Liver (tissue), 9 donors: ENCODE results near the gene WWP2. TPM values are rescaled to one million over a fixed set of nuclear protein-coding genes. Genes with fewer than 3 reads are reported as not detected.

Source experiments
- DNase-seq: peaks from one replicate; pipeline ENCODE4 v3.0.0-alpha.2; 2017; ENCODE audit warnings: low spot score
- H3K27ac ChIP-seq, 2 donors: one replicate each; pipeline ENCODE4 v1.7.0; 2013; ENCODE audit warnings: inconsistent platforms in 2 of 2, low read length in 2 of 2, control low read depth in 1 of 2, low read depth in 1 of 2, mild to moderate bottlenecking in 1 of 2
- H3K27me3 ChIP-seq, 4 donors: one replicate each; pipeline versions ENCODE4 v1.6.1 to v1.7.0; 2013; ENCODE audit warnings: low read length in 3 of 4, inconsistent platforms in 1 of 4, mild to moderate bottlenecking in 1 of 4, moderate library complexity in 1 of 4; ENCODE audit not compliant: control insufficient read depth in 4 of 4, insufficient read depth in 4 of 4
- H3K36me3 ChIP-seq, 4 donors: one replicate each; pipeline versions ENCODE4 v1.6.1 to v1.7.0; 2013; ENCODE audit warnings: low read length in 3 of 4, mild to moderate bottlenecking in 3 of 4, low read depth in 1 of 4, moderate library complexity in 1 of 4; ENCODE audit not compliant: control insufficient read depth in 4 of 4, insufficient read depth in 3 of 4
- H3K4me1 ChIP-seq, 4 donors: one replicate each; pipeline versions ENCODE4 v1.6.1 to v1.7.0; 2013; ENCODE audit warnings: low read length in 3 of 4, mild to moderate bottlenecking in 3 of 4, moderate library complexity in 1 of 4; ENCODE audit not compliant: control insufficient read depth in 4 of 4, insufficient read depth in 4 of 4
- H3K4me3 ChIP-seq, 3 donors: one replicate each; pipeline versions ENCODE4 v1.6.1 to v1.7.0; 2013; ENCODE audit warnings: low read length in 3 of 3, control low read depth in 1 of 3, low read depth in 1 of 3, mild to moderate bottlenecking in 1 of 3
- H3K9ac ChIP-seq, 2 donors: one replicate each; pipeline ENCODE4 v1.7.0; 2013; ENCODE audit warnings: low read length in 2 of 2, mild to moderate bottlenecking in 2 of 2, moderate library complexity in 2 of 2, control low read depth in 1 of 2, low read depth in 1 of 2
- H3K9me3 ChIP-seq, 4 donors: one replicate each; pipeline versions ENCODE4 v1.6.1 to v1.7.0; 2013; ENCODE audit warnings: low read length in 3 of 4; ENCODE audit not compliant: control insufficient read depth in 4 of 4
- EGR1 ChIP-seq, 2 donors: IDR thresholded peaks; 2 replicates each; pipeline ENCODE4 v1.6.1; 2016 to 2018; ENCODE audit warnings: antibody characterized with exemption in 2 of 2, low read depth in 2 of 2
- FOXA1 ChIP-seq: IDR thresholded peaks from 2 replicates; pipeline ENCODE4 v1.6.1; 2016; ENCODE audit warnings: antibody characterized with exemption
- FOXA2 ChIP-seq: IDR thresholded peaks from 2 replicates; pipeline ENCODE4 v1.6.1; 2016; ENCODE audit warnings: antibody characterized with exemption
- GABPA ChIP-seq, 2 donors: IDR thresholded peaks in 1 of 2; conservative IDR thresholded peaks in 1 of 2; 2 replicates each; pipeline ENCODE4 v1.6.1; 2016; ENCODE audit warnings: antibody characterized with exemption in 2 of 2, mild to moderate bottlenecking in 1 of 2, moderate library complexity in 1 of 2
- HNF4A ChIP-seq, 2 donors: conservative IDR thresholded peaks; 2 replicates each; pipeline ENCODE4 v1.6.1; 2016; ENCODE audit warnings: antibody characterized with exemption in 2 of 2, mild to moderate bottlenecking in 2 of 2
- HNF4G ChIP-seq: IDR thresholded peaks from 2 replicates; pipeline ENCODE4 v1.6.1; 2016; ENCODE audit warnings: antibody characterized with exemption
- JUND ChIP-seq, 2 donors: IDR thresholded peaks; 2 replicates each; pipeline ENCODE4 v1.6.1; 2016; ENCODE audit warnings: antibody characterized with exemption in 2 of 2
- NR2F2 ChIP-seq: IDR thresholded peaks from 2 replicates; pipeline ENCODE4 v1.6.1; 2016; ENCODE audit warnings: antibody characterized with exemption
- RAD21 ChIP-seq, 2 donors: IDR thresholded peaks; 2 replicates each; pipeline ENCODE4 v1.6.1; 2016; ENCODE audit warnings: antibody characterized with exemption in 2 of 2, mild to moderate bottlenecking in 2 of 2
- RXRA ChIP-seq, 2 donors: IDR thresholded peaks; 2 replicates each; pipeline ENCODE4 v1.6.1; 2017 to 2018; ENCODE audit warnings: antibody characterized with exemption in 2 of 2, mild to moderate bottlenecking in 1 of 2
- SP1 ChIP-seq: IDR thresholded peaks from 2 replicates; pipeline ENCODE4 v1.6.1; 2018; ENCODE audit warnings: antibody characterized with exemption, mild to moderate bottlenecking
- TAF1 ChIP-seq: conservative IDR thresholded peaks from 2 replicates; pipeline ENCODE4 v1.6.1; 2016; ENCODE audit warnings: antibody characterized with exemption, mild to moderate bottlenecking
- YY1 ChIP-seq: IDR thresholded peaks from 2 replicates; pipeline ENCODE4 v1.6.1; 2016; ENCODE audit warnings: antibody characterized with exemption, mild to moderate bottlenecking
- WGBS: extraction: QIAGEN DNeasy Blood & Tissue Kit; methylation state at CpG from one replicate; pipeline ENCODE4 v1.1.7; 2013; 5-methylcytosine and 5-hydroxymethylcytosine counted together
- polyA plus RNA-seq, 2 donors: library from polyadenylated mRNA; stranded (reverse) in 1 of 2; unstranded in 1 of 2; fragments of 200-250 nt in 1 of 2; fragments of >200 nt in 1 of 2; fragmentation: Nextera tagmentation in 1 of 2; extraction: Ambion mirVana in 1 of 2; gene quantifications; one replicate each; pipeline versions ENCODE4 v1.2.1 to v1.2.3, GENCODE V29; 2013 to 2015
- total RNA-seq, 2 donors: library from RNA; depleted of rRNA; stranded (reverse); fragments of >200 nt; gene quantifications; one replicate each; pipeline ENCODE4 v1.2.3, GENCODE V29; 2014
- TF ChIP-seq, protein P1 (sequence below): IDR thresholded peaks from 2 replicates; pipeline ENCODE4 v1.6.1; 2016; ENCODE audit warnings: antibody characterized with exemption
- TF ChIP-seq, protein P2 (sequence below): IDR thresholded peaks from 2 replicates; pipeline ENCODE4 v1.6.1; 2016; ENCODE audit warnings: antibody characterized with exemption
- TF ChIP-seq, protein P3 (sequence below): IDR thresholded peaks from 2 replicates; pipeline ENCODE4 v1.6.1; 2016; ENCODE audit warnings: antibody characterized with exemption
- TF ChIP-seq, protein P4 (sequence below): IDR thresholded peaks from 2 replicates; pipeline ENCODE4 v1.6.1; 2016; ENCODE audit warnings: antibody characterized with exemption, mild to moderate bottlenecking
- TF ChIP-seq, protein P5 (sequence below): fragments of 150-350 bp; IDR thresholded peaks from 2 replicates; pipeline ENCODE4 v1.5.1; 2017; ENCODE audit warnings: improper control_type of control experiment, low read depth, low read length; ENCODE audit not compliant: missing input control
- donor health status: healthy.
- donor health status: healthy.
- donor health status: healthy.
- donor health status: healthy.
- donor health status: healthy.

The WWP2 gene
- total and polyA plus RNA-seq, 4 donors, result 8.6 to 22.7 (median 13.6) TPM

DNA sequence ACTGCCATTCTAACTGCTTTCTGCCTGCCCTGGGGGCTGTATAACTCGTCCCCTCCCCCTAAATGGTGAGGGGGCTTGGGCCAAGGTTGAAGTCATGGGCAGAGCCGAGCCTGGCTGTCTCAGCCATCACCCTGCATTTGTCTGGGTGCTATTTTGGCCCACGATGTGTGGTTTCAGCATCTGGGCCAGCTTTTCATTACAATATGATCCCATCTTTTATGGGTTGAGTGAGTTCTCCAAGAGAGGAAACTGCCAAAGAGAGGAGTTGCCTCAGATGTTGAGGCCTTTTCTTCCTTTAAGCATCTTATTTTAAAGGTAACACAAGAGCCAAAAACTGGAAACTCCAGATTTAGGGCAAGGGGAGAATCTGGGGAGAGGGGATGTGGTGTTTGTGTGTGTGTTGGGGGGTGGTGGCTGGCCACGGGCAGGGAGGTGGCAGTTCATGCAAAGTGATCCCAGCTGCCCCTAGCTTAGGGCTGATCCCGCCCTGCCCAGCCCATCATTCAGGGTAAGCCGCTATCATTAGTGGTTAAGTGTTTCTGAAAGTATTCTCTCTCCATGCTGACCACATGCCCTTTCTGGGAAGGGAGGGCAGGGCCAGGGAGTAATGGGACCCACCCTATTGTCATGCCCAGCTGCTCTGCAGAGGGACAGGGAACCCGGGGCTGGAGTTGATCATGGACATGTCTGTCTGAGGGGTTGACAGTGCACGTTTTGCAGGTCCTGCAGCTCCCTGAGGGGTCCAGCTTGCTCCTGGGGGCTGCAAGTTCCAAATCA, 105.8 kb downstream of the WWP2 start:
- H3K27ac ChIP-seq, result no peak overlapping the region
- H3K9me3 ChIP-seq, result no peaks in the 10 kb centered on the region
- no peak overlapping the region for H3K4me3 ChIP-seq
- TF ChIP-seq, protein P1, sequence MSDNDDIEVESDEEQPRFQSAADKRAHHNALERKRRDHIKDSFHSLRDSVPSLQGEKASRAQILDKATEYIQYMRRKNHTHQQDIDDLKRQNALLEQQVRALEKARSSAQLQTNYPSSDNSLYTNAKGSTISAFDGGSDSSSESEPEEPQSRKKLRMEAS, result no peak
- no peak for TF ChIP-seq YY1
- TF ChIP-seq, protein P2, sequence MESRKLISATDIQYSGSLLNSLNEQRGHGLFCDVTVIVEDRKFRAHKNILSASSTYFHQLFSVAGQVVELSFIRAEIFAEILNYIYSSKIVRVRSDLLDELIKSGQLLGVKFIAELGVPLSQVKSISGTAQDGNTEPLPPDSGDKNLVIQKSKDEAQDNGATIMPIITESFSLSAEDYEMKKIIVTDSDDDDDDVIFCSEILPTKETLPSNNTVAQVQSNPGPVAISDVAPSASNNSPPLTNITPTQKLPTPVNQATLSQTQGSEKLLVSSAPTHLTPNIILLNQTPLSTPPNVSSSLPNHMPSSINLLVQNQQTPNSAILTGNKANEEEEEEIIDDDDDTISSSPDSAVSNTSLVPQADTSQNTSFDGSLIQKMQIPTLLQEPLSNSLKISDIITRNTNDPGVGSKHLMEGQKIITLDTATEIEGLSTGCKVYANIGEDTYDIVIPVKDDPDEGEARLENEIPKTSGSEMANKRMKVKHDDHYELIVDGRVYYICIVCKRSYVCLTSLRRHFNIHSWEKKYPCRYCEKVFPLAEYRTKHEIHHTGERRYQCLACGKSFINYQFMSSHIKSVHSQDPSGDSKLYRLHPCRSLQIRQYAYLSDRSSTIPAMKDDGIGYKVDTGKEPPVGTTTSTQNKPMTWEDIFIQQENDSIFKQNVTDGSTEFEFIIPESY, result no peak
- TF ChIP-seq EGR1 (IDR thresholded peaks at IDR 0.05; ENCODE audit: low read depth in 2 of 2), result no peak
- TF ChIP-seq FOXA1, result no peak
- TF ChIP-seq HNF4G, result no peak
- no peak for TF ChIP-seq FOXA2
- TF ChIP-seq, protein P3, sequence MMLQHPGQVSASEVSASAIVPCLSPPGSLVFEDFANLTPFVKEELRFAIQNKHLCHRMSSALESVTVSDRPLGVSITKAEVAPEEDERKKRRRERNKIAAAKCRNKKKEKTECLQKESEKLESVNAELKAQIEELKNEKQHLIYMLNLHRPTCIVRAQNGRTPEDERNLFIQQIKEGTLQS, result no peak
- TF ChIP-seq TAF1, result no peak
- TF ChIP-seq HNF4A (conservative IDR thresholded peaks at IDR 0.05), result no peak
- TF ChIP-seq GABPA (IDR thresholded peaks at IDR 0.05 in 1 of 2, conservative IDR thresholded peaks at IDR 0.05 in 1 of 2), result no peak
- TF ChIP-seq RXRA (IDR thresholded peaks at IDR 0.05), result no peak
- no peak for TF ChIP-seq JUND (IDR thresholded peaks at IDR 0.05)
- TF ChIP-seq NR2F2, result no peak
- TF ChIP-seq, protein P4, sequence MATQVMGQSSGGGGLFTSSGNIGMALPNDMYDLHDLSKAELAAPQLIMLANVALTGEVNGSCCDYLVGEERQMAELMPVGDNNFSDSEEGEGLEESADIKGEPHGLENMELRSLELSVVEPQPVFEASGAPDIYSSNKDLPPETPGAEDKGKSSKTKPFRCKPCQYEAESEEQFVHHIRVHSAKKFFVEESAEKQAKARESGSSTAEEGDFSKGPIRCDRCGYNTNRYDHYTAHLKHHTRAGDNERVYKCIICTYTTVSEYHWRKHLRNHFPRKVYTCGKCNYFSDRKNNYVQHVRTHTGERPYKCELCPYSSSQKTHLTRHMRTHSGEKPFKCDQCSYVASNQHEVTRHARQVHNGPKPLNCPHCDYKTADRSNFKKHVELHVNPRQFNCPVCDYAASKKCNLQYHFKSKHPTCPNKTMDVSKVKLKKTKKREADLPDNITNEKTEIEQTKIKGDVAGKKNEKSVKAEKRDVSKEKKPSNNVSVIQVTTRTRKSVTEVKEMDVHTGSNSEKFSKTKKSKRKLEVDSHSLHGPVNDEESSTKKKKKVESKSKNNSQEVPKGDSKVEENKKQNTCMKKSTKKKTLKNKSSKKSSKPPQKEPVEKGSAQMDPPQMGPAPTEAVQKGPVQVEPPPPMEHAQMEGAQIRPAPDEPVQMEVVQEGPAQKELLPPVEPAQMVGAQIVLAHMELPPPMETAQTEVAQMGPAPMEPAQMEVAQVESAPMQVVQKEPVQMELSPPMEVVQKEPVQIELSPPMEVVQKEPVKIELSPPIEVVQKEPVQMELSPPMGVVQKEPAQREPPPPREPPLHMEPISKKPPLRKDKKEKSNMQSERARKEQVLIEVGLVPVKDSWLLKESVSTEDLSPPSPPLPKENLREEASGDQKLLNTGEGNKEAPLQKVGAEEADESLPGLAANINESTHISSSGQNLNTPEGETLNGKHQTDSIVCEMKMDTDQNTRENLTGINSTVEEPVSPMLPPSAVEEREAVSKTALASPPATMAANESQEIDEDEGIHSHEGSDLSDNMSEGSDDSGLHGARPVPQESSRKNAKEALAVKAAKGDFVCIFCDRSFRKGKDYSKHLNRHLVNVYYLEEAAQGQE, result no peak
- TF ChIP-seq RAD21 (IDR thresholded peaks at IDR 0.05), result no peak
- TF ChIP-seq, protein P5, sequence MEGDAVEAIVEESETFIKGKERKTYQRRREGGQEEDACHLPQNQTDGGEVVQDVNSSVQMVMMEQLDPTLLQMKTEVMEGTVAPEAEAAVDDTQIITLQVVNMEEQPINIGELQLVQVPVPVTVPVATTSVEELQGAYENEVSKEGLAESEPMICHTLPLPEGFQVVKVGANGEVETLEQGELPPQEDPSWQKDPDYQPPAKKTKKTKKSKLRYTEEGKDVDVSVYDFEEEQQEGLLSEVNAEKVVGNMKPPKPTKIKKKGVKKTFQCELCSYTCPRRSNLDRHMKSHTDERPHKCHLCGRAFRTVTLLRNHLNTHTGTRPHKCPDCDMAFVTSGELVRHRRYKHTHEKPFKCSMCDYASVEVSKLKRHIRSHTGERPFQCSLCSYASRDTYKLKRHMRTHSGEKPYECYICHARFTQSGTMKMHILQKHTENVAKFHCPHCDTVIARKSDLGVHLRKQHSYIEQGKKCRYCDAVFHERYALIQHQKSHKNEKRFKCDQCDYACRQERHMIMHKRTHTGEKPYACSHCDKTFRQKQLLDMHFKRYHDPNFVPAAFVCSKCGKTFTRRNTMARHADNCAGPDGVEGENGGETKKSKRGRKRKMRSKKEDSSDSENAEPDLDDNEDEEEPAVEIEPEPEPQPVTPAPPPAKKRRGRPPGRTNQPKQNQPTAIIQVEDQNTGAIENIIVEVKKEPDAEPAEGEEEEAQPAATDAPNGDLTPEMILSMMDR, result no peak
- no peak for TF ChIP-seq SP1
- H3K36me3 ChIP-seq, result peaks cover 4 to 13% (median 7%) of the 10 kb centered on the region in 4 donors
- H3K9ac ChIP-seq, result no peak overlapping the region
- 92% methylated on average over 8 of the region's 8 CpGs for WGBS
- H3K27me3 ChIP-seq, result no peaks in the 10 kb centered on the region
- DNase-seq, result no peak
- H3K4me1 ChIP-seq, result peaks cover 0 to 1% (median under 1%) of the 10 kb centered on the region in 4 donors
